RWPE1 (cell line): ENCODE measurements around the gene RBM47.

Source experiments
- CTCF ChIA-PET: fragments of 350-600 bp; sonication (Branson Sonifier 250); formaldehyde crosslinking; extraction: SDS; loops from one replicate; lab custom pipeline; 2021; lab: Yijun Ruan, JAX
- POLR2A ChIA-PET: fragments of 400-600 bp; formaldehyde crosslinking; extraction: SDS; loops from one replicate; lab custom pipeline; 2020; ENCODE audit warnings: antibody characterized with exemption; ENCODE audit not compliant: low non-redundant PET; lab: Yijun Ruan, JAX
- DNase-seq: peaks from one replicate; pipeline ENCODE4 v3.0.0; 2012; ENCODE audit warnings: low spot score
- H3K27ac ChIP-seq: fragments of 450-650 bp; 2 replicates; pipeline ENCODE4 v1.5.1; 2017
- TF ChIP-seq, protein P1 (sequence below): fragments of 450-650 bp; conservative IDR thresholded peaks from 2 replicates; pipeline ENCODE4 v1.5.1; 2017; ENCODE audit warnings: low read depth, mild to moderate bottlenecking

The RBM47 gene

DNA sequence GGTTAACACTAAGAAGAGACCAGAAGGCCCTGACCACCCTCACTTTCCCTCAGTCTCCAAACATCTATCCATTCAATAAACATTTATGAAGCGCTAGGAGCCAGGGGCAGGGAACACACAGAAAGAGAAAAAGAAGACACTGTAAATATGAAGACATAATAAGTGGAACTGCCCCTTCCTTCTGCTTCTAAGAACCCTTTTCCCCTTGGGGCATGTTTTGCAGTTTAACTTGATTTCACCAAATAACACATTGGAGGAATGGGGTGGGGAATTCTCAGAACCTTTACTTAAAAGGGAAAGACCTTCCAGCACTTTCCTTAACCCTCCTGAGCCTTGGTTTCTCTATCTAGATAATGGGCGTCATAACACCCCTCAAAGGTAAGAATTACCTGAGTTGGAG is 42.3 kb downstream of the RBM47 start:
- CTCF ChIA-PET, result no interaction called here
- TF ChIP-seq, protein P1, sequence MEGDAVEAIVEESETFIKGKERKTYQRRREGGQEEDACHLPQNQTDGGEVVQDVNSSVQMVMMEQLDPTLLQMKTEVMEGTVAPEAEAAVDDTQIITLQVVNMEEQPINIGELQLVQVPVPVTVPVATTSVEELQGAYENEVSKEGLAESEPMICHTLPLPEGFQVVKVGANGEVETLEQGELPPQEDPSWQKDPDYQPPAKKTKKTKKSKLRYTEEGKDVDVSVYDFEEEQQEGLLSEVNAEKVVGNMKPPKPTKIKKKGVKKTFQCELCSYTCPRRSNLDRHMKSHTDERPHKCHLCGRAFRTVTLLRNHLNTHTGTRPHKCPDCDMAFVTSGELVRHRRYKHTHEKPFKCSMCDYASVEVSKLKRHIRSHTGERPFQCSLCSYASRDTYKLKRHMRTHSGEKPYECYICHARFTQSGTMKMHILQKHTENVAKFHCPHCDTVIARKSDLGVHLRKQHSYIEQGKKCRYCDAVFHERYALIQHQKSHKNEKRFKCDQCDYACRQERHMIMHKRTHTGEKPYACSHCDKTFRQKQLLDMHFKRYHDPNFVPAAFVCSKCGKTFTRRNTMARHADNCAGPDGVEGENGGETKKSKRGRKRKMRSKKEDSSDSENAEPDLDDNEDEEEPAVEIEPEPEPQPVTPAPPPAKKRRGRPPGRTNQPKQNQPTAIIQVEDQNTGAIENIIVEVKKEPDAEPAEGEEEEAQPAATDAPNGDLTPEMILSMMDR, result no peak
- POLR2A ChIA-PET, result no interaction called here
- no peak for DNase-seq
- H3K27ac ChIP-seq, result no peak overlapping the region

DNA sequence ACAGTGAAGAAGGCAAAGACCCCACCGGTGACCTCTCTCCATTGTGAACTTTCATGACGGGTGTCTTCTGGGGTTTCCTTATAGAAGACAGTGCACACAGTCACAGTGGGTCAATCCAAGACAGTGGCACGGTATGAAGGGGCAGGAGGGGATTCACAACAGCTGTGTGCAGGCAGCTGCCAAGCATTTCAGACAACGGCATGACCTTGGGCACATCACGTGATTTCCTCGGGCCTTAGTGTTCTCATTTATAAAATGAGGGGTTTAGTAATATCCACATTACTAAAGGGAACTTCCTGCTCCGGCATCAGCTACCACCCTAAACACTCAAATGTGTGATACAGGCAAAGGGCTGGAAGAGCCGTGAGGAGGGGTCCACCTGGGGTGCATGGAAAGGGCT is 42.9 kb downstream of the RBM47 start:
- H3K27ac ChIP-seq, result no peak overlapping the region
- ChIA-PET CTCF (interaction anchor here (0.6 kb wide), 1 partner anchor 1008 kb away, joined by 3 read pairs; no protein-coding TSS in a partner anchor), POLR2A (no interaction called here)
- no peak for DNase-seq
- TF ChIP-seq, protein P1, result no peak

DNA sequence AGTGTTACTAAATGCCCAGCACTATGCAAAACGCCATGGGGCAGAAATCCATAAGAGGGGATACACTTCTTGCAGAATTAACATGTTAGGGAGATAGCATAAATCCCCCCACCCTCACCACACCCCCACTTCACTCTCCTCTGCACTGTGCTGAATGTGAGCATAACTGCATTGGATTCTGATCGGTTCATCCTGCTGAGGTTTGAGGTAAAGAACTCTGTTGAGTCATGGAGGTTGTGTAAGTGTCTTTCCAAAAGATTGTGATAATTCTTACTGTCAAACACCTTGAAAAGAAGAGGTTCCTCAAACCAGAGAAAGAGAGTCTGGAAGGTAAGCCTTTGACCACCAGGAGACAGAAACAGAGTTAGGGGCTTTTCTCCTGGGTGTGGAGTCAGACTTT is 43.6 kb downstream of the RBM47 start:
- TF ChIP-seq, protein P1, result no peak
- no peak overlapping the region for H3K27ac ChIP-seq
- POLR2A ChIA-PET, result no interaction called here
- no peak for DNase-seq
- CTCF ChIA-PET, result interaction anchor here (0.6 kb wide), 1 partner anchor 440 kb away, joined by 4 read pairs; no protein-coding TSS in a partner anchor

DNA sequence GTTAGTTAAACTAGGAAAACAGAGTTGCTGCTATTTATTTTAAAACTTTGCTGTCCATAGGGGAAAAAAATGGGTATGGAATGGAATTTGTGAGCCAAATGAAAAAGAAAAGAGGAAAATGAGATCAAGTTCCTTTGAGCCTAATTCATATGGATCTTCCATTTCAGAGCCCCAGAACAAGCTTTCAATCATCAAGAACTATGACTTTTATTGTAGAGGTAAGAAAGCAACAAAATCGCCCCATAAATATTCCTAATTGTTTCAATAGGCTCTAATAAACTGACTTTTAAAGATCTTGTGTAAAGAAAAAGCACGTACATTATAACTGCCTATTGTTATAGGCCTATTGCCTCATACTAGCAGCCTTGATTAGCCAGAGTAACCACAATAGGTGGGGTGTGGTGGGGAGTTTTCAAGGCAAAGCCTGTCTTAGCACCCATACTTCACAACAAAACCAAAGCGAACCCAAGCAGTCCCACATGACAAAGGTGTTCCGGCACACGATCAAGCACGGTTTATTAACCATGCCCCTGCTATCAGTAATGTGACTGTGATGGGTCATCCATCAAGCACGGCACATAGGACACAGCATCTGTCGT is 44.4 kb downstream of the RBM47 start:
- ChIA-PET POLR2A (no interaction called here), CTCF (interaction anchor here (0.8 kb wide), 1 partner anchor 631 kb away, joined by 3 read pairs; no protein-coding TSS in a partner anchor)
- TF ChIP-seq, protein P1, result no peak
- no peak overlapping the region for H3K27ac ChIP-seq
- no peak for DNase-seq

DNA sequence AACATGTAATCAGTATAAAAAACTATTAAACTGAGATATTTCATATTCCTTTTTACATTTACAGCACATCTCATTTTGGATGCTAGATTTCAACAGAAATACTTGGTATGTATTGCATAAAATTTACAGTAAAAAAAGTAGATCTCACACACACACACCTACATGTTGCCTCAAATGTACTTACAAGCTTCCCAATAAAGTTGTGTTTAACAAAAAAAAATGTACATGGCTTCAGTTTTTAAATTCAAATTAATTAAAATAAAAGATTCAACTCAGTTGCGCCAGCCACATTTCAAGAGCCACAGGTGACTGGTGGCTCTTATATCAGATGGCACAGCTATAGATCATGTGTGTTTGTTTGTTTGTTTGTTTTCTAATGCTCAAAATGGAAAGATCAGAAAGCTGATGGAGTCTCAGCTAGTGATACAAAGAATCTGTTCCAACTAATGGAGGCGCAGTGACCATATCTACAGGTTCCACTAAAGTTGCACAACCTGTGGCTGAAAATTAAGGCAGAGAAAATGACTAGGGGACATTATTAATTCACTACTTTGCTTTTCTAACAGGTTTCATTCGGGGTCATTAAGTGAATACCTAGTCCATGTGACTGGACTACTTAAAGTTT is 45.0 kb downstream of the RBM47 start:
- DNase-seq, result no peak
- TF ChIP-seq, protein P1, result no peak
- ChIA-PET CTCF (interaction anchor here (0.8 kb wide), 2 partner anchors 18 to 632 kb away, joined by 3 read pairs; no protein-coding TSS in a partner anchor), POLR2A (no interaction called here)
- no peak overlapping the region for H3K27ac ChIP-seq

DNA sequence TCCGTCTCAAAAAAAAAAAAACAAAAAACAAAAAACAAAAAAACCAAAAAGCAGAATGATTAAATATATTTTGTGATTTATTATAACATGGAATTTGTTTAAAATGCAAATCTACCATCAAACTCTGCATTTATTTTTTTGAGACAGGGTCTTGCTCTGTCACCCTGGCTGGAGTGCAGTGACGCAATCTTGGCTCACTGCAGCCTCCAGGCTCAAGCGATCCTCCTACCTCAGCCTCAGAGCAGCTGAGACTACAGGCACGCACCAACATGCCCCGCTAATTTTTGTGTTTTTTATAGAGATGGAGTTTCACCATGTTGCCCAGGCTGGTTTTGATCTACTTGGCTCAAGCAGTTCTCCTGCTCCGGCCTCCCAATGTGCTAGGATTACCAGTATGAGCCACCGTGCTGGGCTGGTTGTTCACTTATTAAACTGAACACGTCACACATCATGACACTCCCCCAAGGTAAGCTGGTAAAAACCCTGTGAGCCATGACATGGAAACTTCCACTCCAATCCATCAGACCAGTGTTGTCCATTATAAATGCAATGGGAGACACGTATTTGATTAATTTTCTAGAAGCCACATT is 45.7 kb downstream of the RBM47 start:
- ChIA-PET CTCF (interaction anchor here (0.8 kb wide), 2 partner anchors 18 to 633 kb away, joined by 3 read pairs; no protein-coding TSS in a partner anchor), POLR2A (no interaction called here)
- TF ChIP-seq, protein P1, result no peak
- DNase-seq, result no peak
- H3K27ac ChIP-seq, result no peak overlapping the region
